ENCODE measurements around the gene DNAJC24. TPM values are rescaled to one million over a fixed set of nuclear protein-coding genes. Genes with fewer than 3 reads are reported as not detected.

The DNAJC24 gene
- total RNA-seq, 1 donor: 25.0 TPM

GRCh38 chr11:31478223-31478590 lies 108.5 kb downstream of the DNAJC24 start:
- TF ChIP-seq CTCF (IDR thresholded peaks at IDR 0.05; ENCODE audit: insufficient read depth, low read depth, low read length): no peak
- no peak overlapping the region for H3K4me3 ChIP-seq (ENCODE audit: low read depth, low read length)
- no peak for DNase-seq (ENCODE audit: low read depth)

- no peak for DNase-seq (ENCODE audit: low read depth)
- H3K4me3 ChIP-seq (ENCODE audit: low read depth, low read length): no peak overlapping the region
- TF ChIP-seq CTCF (IDR thresholded peaks at IDR 0.05; ENCODE audit: insufficient read depth, low read depth, low read length): no peak
Measured at GRCh38 chr11:31479066-31479465, 109.4 kb downstream of the DNAJC24 start.

GRCh38 chr11:31480930-31481329 lies 111.3 kb downstream of the DNAJC24 start:
- no peak for DNase-seq (ENCODE audit: low read depth)
- H3K4me3 ChIP-seq (ENCODE audit: low read depth, low read length): no peak overlapping the region
- TF ChIP-seq CTCF (IDR thresholded peaks at IDR 0.05; ENCODE audit: insufficient read depth, low read depth, low read length): no peak

Other genes starting within 250 kb of the DNAJC24 start
- gene DCDC1, start 121 bp upstream of the DNAJC24 start, total RNA-seq: under 0.01 and 0.43 TPM in 2 replicates
- 9.1 and 13.5 TPM in 2 replicates for gene IMMP1L, start 139.8 kb downstream of the DNAJC24 start, total RNA-seq
- gene ELP4, start 139.9 kb downstream of the DNAJC24 start, total RNA-seq: 17.4 and 19.0 TPM in 2 replicates

Measured in fibroblast of villous mesenchyme (primary cell).